Neural cell (in vitro differentiated cells): ENCODE measurements around the gene COG2. TPM values are rescaled to one million over a fixed set of nuclear protein-coding genes. Genes with fewer than 3 reads are reported as not detected.

Experiments used
- H2AFZ ChIP-seq: fragments of 200-600, 300-800 bp; sonication (generic), shearing (Covaris generic); 2 replicates; pipeline ENCODE4 v1.6.0; 2014; ENCODE audit warnings: low read depth, mild to moderate bottlenecking, antibody characterized with exemption, low read length, moderate library complexity
- H3F3A ChIP-seq: fragments of 200-600 bp; shearing (Covaris generic); 2 replicates; pipeline ENCODE4 v1.6.1; 2016; ENCODE audit warnings: mild to moderate bottlenecking, moderate library complexity, mixed read lengths, antibody characterized with exemption, low read length; ENCODE audit not compliant: insufficient read depth, poor library complexity, severe bottlenecking
- H3K27ac ChIP-seq: fragments of 200-600, 300-800 bp; sonication (generic), shearing (Covaris generic); 2 replicates; pipeline ENCODE4 v1.5.1; 2014; ENCODE audit warnings: mild to moderate bottlenecking, low read length, moderate library complexity
- H3K27me3 ChIP-seq: fragments of 300-800, 200-600 bp; sonication (generic), shearing (Covaris generic); 2 replicates; pipeline ENCODE4 v1.6.0; 2014; ENCODE audit warnings: mild to moderate bottlenecking, low read depth, low read length, moderate library complexity; ENCODE audit not compliant: insufficient read depth
- H3K36me3 ChIP-seq: fragments of 300-800, 200-600 bp; sonication (generic), shearing (Covaris generic); 2 replicates; pipeline ENCODE4 v1.5.1; 2014; ENCODE audit warnings: mild to moderate bottlenecking, antibody characterized with exemption, low read length, moderate library complexity; ENCODE audit not compliant: insufficient read depth
- H3K4me2 ChIP-seq: fragments of 300-800, 200-600 bp; sonication (generic), shearing (Covaris generic); 2 replicates; pipeline ENCODE4 v1.6.0; 2014; ENCODE audit warnings: mild to moderate bottlenecking, low read length
- H3K4me3 ChIP-seq: fragments of 300-800, 200-600 bp; sonication (generic), shearing (Covaris generic); 2 replicates; pipeline ENCODE4 v1.5.1; 2014; ENCODE audit warnings: mild to moderate bottlenecking, low read length, moderate library complexity
- H3K79me2 ChIP-seq: fragments of 200-600 bp; shearing (Covaris generic); replicated peaks from 2 replicates; pipeline ENCODE4 v1.6.0; 2014; ENCODE audit warnings: mild to moderate bottlenecking, low read length, moderate library complexity; ENCODE audit not compliant: insufficient read depth
- H3K9ac ChIP-seq: fragments of 300-800, 200-600 bp; sonication (generic), shearing (Covaris generic); 2 replicates; pipeline ENCODE4 v1.6.1; 2016; ENCODE audit warnings: mild to moderate bottlenecking, low read length, mixed read lengths
- H3K9me2 ChIP-seq: fragments of 200-600 bp; shearing (Covaris generic); 2 replicates; pipeline ENCODE4 v1.6.1; 2016; ENCODE audit warnings: mild to moderate bottlenecking, low read length, mixed read lengths; ENCODE audit not compliant: insufficient read depth
- H3K9me3 ChIP-seq: fragments of 200-600, 300-800 bp; sonication (generic), shearing (Covaris generic); 2 replicates; pipeline ENCODE4 v1.6.1; 2016; ENCODE audit warnings: mild to moderate bottlenecking, mixed run types, low read length, moderate library complexity, mixed read lengths
- H4K20me1 ChIP-seq: fragments of 200-600 bp; shearing (Covaris generic); 2 replicates; pipeline ENCODE4 v1.6.1; 2016; ENCODE audit warnings: mild to moderate bottlenecking, mixed run types; ENCODE audit not compliant: insufficient read depth
- EP300 ChIP-seq: fragments of 450-650 bp; conservative IDR thresholded peaks from 2 replicates; pipeline ENCODE4 v1.6.1; 2014; ENCODE audit warnings: antibody characterized with exemption, mild to moderate bottlenecking, moderate library complexity; ENCODE audit not compliant: poor library complexity, severe bottlenecking
- EZH2 ChIP-seq: fragments of 200-600, 300-800 bp; shearing (Covaris generic), sonication (generic); IDR thresholded peaks from 2 replicates; pipeline ENCODE4 v1.6.1; 2014; ENCODE audit warnings: antibody characterized with exemption, low read length, borderline replicate concordance, mild to moderate bottlenecking; ENCODE audit not compliant: insufficient read depth, poor library complexity, severe bottlenecking
- MXI1 ChIP-seq: fragments of 450-650 bp; conservative IDR thresholded peaks from 2 replicates; pipeline ENCODE4 v1.6.1; 2014; ENCODE audit warnings: antibody characterized with exemption, mild to moderate bottlenecking; ENCODE audit not compliant: poor library complexity, severe bottlenecking
- POLR2AphosphoS5 ChIP-seq: IDR thresholded peaks from 2 replicates; pipeline ENCODE4 v1.6.1; 2012
- RAD21 ChIP-seq: fragments of 450-650 bp; conservative IDR thresholded peaks from 2 replicates; pipeline ENCODE4 v1.6.1; 2014; ENCODE audit warnings: antibody characterized with exemption, mild to moderate bottlenecking, moderate library complexity
- REST ChIP-seq: IDR thresholded peaks from 2 replicates; pipeline ENCODE4 v1.6.1; 2012; ENCODE audit warnings: borderline replicate concordance
- SMC3 ChIP-seq: fragments of 450-650 bp; conservative IDR thresholded peaks from 2 replicates; pipeline ENCODE4 v1.6.1; 2014; ENCODE audit warnings: antibody characterized with exemption, mild to moderate bottlenecking, moderate library complexity; ENCODE audit not compliant: poor library complexity
- TAF1 ChIP-seq: IDR thresholded peaks from 2 replicates; pipeline ENCODE4 v1.6.1; 2012; ENCODE audit warnings: low read depth
- polyA plus RNA-seq: library from polyadenylated mRNA; depleted of rRNA; stranded (reverse); fragments of >200 nt; gene quantifications from 2 replicates; pipeline ENCODE4 v1.2.3, GENCODE V29; 2014
- TF ChIP-seq, protein P1 (sequence below): fragments of 450-650 bp; IDR thresholded peaks from 2 replicates; pipeline ENCODE4 v1.5.1; 2014; ENCODE audit warnings: antibody characterized with exemption, mild to moderate bottlenecking, moderate library complexity; ENCODE audit not compliant: poor library complexity, severe bottlenecking

COG2 gene
- polyA plus RNA-seq, 1 donor from 2014 or later: 14.5 TPM

DNA sequence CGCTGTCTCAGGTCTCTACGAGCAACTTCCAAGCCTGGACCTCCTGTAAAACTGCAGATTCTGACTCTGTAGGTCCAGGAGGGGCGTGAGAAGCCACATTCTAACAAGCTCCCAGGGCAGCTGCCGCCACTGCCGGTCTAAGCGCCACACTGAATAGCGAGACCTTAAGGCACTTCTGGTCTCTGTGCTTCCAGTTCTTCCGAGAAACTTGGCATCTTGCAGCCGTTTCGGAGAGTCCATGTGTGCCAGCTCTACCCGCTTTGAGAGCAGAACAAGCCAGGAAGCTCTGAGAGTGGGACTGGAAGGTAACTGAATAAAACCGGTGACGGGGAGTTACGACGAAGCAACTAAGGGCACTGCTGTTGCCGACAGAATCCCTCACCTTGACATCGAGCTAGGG, 59.2 kb downstream of the COG2 start:
- Histone ChIP-seq H2AFZ (no peak overlapping the region), H3K9me2 (no peaks in the 10 kb centered on the region), H3K36me3 (no peaks in the 10 kb centered on the region), H3F3A (no peaks in the 10 kb centered on the region), H3K27me3 (no peaks in the 10 kb centered on the region), H3K4me3 (no peak overlapping the region), H4K20me1 (no peaks in the 10 kb centered on the region), H3K9ac (no peak overlapping the region), H3K79me2 (no peaks in the 10 kb centered on the region), H3K27ac (no peak overlapping the region), H3K9me3 (no peaks in the 10 kb centered on the region), H3K4me2 (no peak overlapping the region)
- TF ChIP-seq SMC3 (no peak), TAF1 (no peak), MXI1 (no peak), POLR2AphosphoS5 (no peak), REST (no peak), EP300 (no peak), RAD21 (no peak), EZH2 (no peak)
- TF ChIP-seq, protein P1, sequence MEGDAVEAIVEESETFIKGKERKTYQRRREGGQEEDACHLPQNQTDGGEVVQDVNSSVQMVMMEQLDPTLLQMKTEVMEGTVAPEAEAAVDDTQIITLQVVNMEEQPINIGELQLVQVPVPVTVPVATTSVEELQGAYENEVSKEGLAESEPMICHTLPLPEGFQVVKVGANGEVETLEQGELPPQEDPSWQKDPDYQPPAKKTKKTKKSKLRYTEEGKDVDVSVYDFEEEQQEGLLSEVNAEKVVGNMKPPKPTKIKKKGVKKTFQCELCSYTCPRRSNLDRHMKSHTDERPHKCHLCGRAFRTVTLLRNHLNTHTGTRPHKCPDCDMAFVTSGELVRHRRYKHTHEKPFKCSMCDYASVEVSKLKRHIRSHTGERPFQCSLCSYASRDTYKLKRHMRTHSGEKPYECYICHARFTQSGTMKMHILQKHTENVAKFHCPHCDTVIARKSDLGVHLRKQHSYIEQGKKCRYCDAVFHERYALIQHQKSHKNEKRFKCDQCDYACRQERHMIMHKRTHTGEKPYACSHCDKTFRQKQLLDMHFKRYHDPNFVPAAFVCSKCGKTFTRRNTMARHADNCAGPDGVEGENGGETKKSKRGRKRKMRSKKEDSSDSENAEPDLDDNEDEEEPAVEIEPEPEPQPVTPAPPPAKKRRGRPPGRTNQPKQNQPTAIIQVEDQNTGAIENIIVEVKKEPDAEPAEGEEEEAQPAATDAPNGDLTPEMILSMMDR: no peak

GRCh38 chr1:230701895-230702768, 59.9 kb downstream of the COG2 start:
- H3K9me2 ChIP-seq: no peaks in the 10 kb centered on the region
- H3K36me3 ChIP-seq: no peaks in the 10 kb centered on the region
- H2AFZ ChIP-seq: no peak overlapping the region
- no peak overlapping the region for H3K4me2 ChIP-seq
- no peaks in the 10 kb centered on the region for H3K79me2 ChIP-seq
- H3K4me3 ChIP-seq: no peak overlapping the region
- no peak overlapping the region for H3K27ac ChIP-seq
- no peak overlapping the region for H3K9ac ChIP-seq
- no peaks in the 10 kb centered on the region for H4K20me1 ChIP-seq
- no peaks in the 10 kb centered on the region for H3K9me3 ChIP-seq
- TF ChIP-seq, protein P1: no peak
- TF ChIP-seq POLR2AphosphoS5 (no peak), MXI1 (no peak), TAF1 (no peak), SMC3 (no peak), EZH2 (no peak), EP300 (no peak), RAD21 (no peak)
- no peaks in the 10 kb centered on the region for H3F3A ChIP-seq
- H3K27me3 ChIP-seq: no peaks in the 10 kb centered on the region
